Endothelial cell of umbilical vein (primary cell): ENCODE results near the gene PLEKHG4B. TPM values are rescaled to one million over a fixed set of nuclear protein-coding genes. Genes with fewer than 3 reads are reported as not detected.
"Not testable (repeated sequence)": the region's sequence is repeated elsewhere in the genome, so short reads cannot be mapped to it uniquely, and the experiment has no call there.

ENCODE experiments used
- BruUV-seq: library from RNA; stranded (reverse); fragments of 400-500 nt; replicated peaks from 2 replicates; lab custom pipeline; 2021; lab: Mats Ljungman, UMichigan
- CTCF ChIA-PET: fragments of 300-600, 350-600 bp; sonication (Branson Sonifier 250); formaldehyde crosslinking; loops from one replicate; lab custom pipeline; 2021; ENCODE audit warnings: antibody characterized with exemption, inconsistent platforms; lab: Charles Lee
- POLR2A ChIA-PET: fragments of 300-600, 350-600 bp; sonication (Branson Sonifier 250); formaldehyde crosslinking; loops from one replicate; lab custom pipeline; 2021; ENCODE audit warnings: antibody characterized with exemption, inconsistent platforms; lab: Charles Lee
- DNase-seq: peaks from one replicate; pipeline ENCODE4 v3.0.0-alpha.2; 2011; ENCODE audit warnings: low read depth, low spot score
- FAIRE-seq: peaks from 2 replicates; lab custom pipeline; 2011; peaks lifted over from hg19 to GRCh38; lab: Jason Lieb, UNC
- H2AFZ ChIP-seq: 2 replicates; pipeline ENCODE4 v1.6.0; 2012; ENCODE audit warnings: low read depth, low read length, control low read depth, inconsistent platforms
- H3K27ac ChIP-seq: 2 replicates; pipeline ENCODE4 v1.5.1; 2011; ENCODE audit warnings: low read depth, mild to moderate bottlenecking, control low read depth, low read length, moderate library complexity; ENCODE audit not compliant: insufficient read depth
- H3K27me3 ChIP-seq, 2 experiments: 2 replicates each; pipeline versions ENCODE4 v1.6.0 to v1.6.1; 2011; ENCODE audit warnings: low read length in 2 of 2, mixed read lengths in 1 of 2; ENCODE audit not compliant: control insufficient read depth in 2 of 2, insufficient read depth in 2 of 2
- H3K36me3 ChIP-seq, 2 experiments: 2 replicates in 1 of 2; 3 replicates in 1 of 2; pipeline ENCODE4 v1.5.1; 2011; ENCODE audit warnings: low read length in 2 of 2, mild to moderate bottlenecking in 1 of 2, moderate library complexity in 1 of 2; ENCODE audit not compliant: control insufficient read depth in 2 of 2, insufficient read depth in 2 of 2; ENCODE audit errors: extremely low read depth in 1 of 2
- H3K4me1 ChIP-seq: 3 replicates; pipeline ENCODE4 v1.5.1; 2011; ENCODE audit warnings: mild to moderate bottlenecking, low read length; ENCODE audit not compliant: control insufficient read depth, insufficient read depth; ENCODE audit errors: extremely low read depth
- H3K4me2 ChIP-seq: 2 replicates; pipeline ENCODE4 v1.6.1; 2011; ENCODE audit warnings: low read length, control low read depth, mixed read lengths; ENCODE audit not compliant: insufficient read depth
- H3K4me3 ChIP-seq, 3 experiments: fragments of 200-600 bp in 1 of 3; sonication (generic), shearing (Covaris generic) in 1 of 3; replicated peaks in 1 of 3; 2 replicates each; pipeline ENCODE4 v1.5.1; 2011 to 2016; ENCODE audit warnings: control low read depth in 3 of 3, low read length in 3 of 3, mild to moderate bottlenecking in 2 of 3, inconsistent platforms in 1 of 3, low read depth in 1 of 3, moderate library complexity in 1 of 3; ENCODE audit not compliant: insufficient read depth in 1 of 3
- H3K79me2 ChIP-seq: 2 replicates; pipeline ENCODE4 v1.6.0; 2012; ENCODE audit warnings: low read length, inconsistent platforms; ENCODE audit not compliant: control insufficient read depth, insufficient read depth
- H3K9ac ChIP-seq: replicated peaks from 2 replicates; pipeline ENCODE3; 2011; ENCODE audit warnings: low read length, control low read depth; ENCODE audit not compliant: insufficient read depth; ENCODE audit errors: extremely low read depth
- H3K9me1 ChIP-seq: replicated peaks from 3 replicates; pipeline ENCODE4 v1.6.0; 2011; ENCODE audit warnings: mild to moderate bottlenecking, low read length; ENCODE audit not compliant: control insufficient read depth, insufficient read depth; ENCODE audit errors: extremely low read depth
- H3K9me3 ChIP-seq: replicated peaks from 2 replicates; pipeline ENCODE4 v1.5.1; 2012; ENCODE audit warnings: low read length, inconsistent platforms; ENCODE audit not compliant: control insufficient read depth, insufficient read depth
- H4K20me1 ChIP-seq: replicated peaks from 2 replicates; pipeline ENCODE3; 2011; ENCODE audit warnings: mild to moderate bottlenecking, low read length; ENCODE audit not compliant: control insufficient read depth, insufficient read depth; ENCODE audit errors: extremely low read depth
- EZH2 ChIP-seq: IDR thresholded peaks from 2 replicates; pipeline ENCODE4 v1.6.1; 2012; ENCODE audit warnings: borderline replicate concordance, low read depth, mild to moderate bottlenecking, moderate library complexity, low read length, inconsistent platforms; ENCODE audit not compliant: severe bottlenecking
- FOS ChIP-seq: IDR thresholded peaks from 2 replicates; pipeline ENCODE4 v1.6.1; 2011; ENCODE audit warnings: mild to moderate bottlenecking, low read length, moderate library complexity, borderline replicate concordance; ENCODE audit not compliant: insufficient read depth
- JUN ChIP-seq: IDR thresholded peaks from 2 replicates; pipeline ENCODE4 v1.6.1; 2011; ENCODE audit warnings: borderline replicate concordance, low read depth; ENCODE audit not compliant: insufficient read length, insufficient read depth
- MYC ChIP-seq: IDR thresholded peaks from one replicate; pipeline ENCODE4 v1.6.1; 2011; ENCODE audit warnings: mild to moderate bottlenecking, low read depth, low read length
- POLR2A ChIP-seq: IDR thresholded peaks from 2 replicates; pipeline ENCODE4 v1.6.1; 2012; ENCODE audit warnings: low read depth, mild to moderate bottlenecking, control low read depth, low read length
- POLR2AphosphoS5 ChIP-seq: IDR thresholded peaks from 2 replicates; pipeline ENCODE4 v1.6.1; 2012; ENCODE audit warnings: low read depth, mild to moderate bottlenecking, control low read depth, low read length, moderate library complexity; ENCODE audit not compliant: insufficient read depth
- dilution Hi-C: fragments of 300-500 bp; cut with MboI; formaldehyde crosslinking; loops from one replicate; pipeline ENCODE4 v1.15.0; 2019; ENCODE audit warnings: low sequenced_read_pairs; ENCODE audit not compliant: extremely low pct_ligation_motif_present
- intact Hi-C: fragments of 100-400 bp; cut with micrococcal nuclease; formaldehyde crosslinking; loops from one replicate; pipeline ENCODE4 v1.10.0; 2022
- polyA plus RNA-seq, 4 experiments: library from polyadenylated mRNA; depleted of rRNA in 3 of 4; stranded (reverse) in 3 of 4; unstranded in 1 of 4; fragments of >200 nt; gene quantifications; 2 replicates each; pipeline versions ENCODE4 v1.2.1 to v1.2.3, GENCODE V29; 2011 to 2012; ENCODE audit warnings: missing spikeins in 1 of 4
- total RNA-seq: library from RNA; stranded (reverse); gene quantifications from 2 replicates; pipeline ENCODE4 v1.2.3, GENCODE V29; 2021
- TF ChIP-seq, protein P1 (sequence below): IDR thresholded peaks from 2 replicates; pipeline ENCODE4 v1.6.1; 2011; ENCODE audit not compliant: insufficient read depth, insufficient read length
- TF ChIP-seq, protein P2 (sequence below), 2 donors: IDR thresholded peaks; 1 replicate in 1 of 2; 2 replicates in 1 of 2; pipeline ENCODE4 v1.5.1; 2011; ENCODE audit warnings: low read length in 2 of 2, mild to moderate bottlenecking in 2 of 2, moderate library complexity in 2 of 2, control low read depth in 1 of 2, inconsistent platforms in 1 of 2, low read depth in 1 of 2; ENCODE audit not compliant: insufficient read depth in 1 of 2; ENCODE audit errors: extremely low read depth in 1 of 2

PLEKHG4B gene
- total and polyA plus RNA-seq, 2 donors (not counting 3 experiments of a cell fraction or from before 2014, with no cell fraction given), result not detected

DNA sequence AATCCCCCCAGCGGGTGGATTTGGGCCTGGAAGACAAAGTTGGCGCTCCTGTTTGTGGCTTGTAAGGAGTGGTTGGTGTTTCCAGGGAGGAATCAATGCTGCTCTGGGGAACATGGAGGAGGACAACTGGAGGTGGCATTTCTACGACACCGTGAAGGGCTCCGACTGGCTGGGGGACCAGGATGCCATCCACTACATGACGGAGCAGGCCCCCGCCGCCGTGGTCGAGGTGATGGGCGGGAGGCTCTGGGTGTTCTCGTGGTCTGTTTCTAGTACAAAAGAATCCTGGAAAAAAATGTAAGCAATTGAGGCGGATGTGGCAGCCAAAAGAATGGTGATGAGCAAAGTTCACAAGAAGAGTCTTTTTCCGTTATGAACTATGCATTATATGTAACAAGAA lies 133.4 kb downstream of the PLEKHG4B start:
- POLR2A ChIA-PET, result no interaction called here
- dilution Hi-C loops, result no loop called here

DNA sequence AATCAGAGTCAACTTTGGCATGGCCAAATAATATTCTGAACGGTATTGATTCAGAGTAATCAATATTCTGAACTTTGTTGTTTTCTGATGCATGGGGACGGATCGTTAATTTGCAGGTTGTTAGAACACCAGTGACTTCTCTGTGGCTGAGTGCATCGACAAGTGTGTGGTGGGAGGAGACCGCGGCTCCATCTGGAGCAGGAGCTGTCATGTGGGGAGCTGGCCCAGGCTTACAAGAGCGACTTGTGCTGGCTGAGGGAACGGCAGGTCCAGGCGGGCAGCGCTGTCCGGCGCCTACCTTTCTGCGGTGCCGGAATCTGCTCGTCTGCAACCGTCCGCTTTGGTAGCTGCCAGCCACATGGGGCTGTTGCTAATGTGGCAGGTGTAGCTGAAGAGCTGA lies 135.4 kb downstream of the PLEKHG4B start:
- H3K9me3 ChIP-seq, DNase-seq, H3K4me3 ChIP-seq, H3K4me2 ChIP-seq, H2AFZ ChIP-seq, H3K27ac ChIP-seq, CTCF ChIA-PET, BruUV-seq, FAIRE-seq, H3K9ac ChIP-seq, intact Hi-C loops, H4K20me1 ChIP-seq, dilution Hi-C loops, POLR2A ChIA-PET, H3K27me3 ChIP-seq, H3K9me1 ChIP-seq: not testable (repeated sequence)
- H3K79me2 ChIP-seq, result peaks cover 41% of the 10 kb centered on the region
- peaks cover 18% of the 10 kb centered on the region for H3K4me1 ChIP-seq
- peaks cover 27 to 43% of the 10 kb centered on the region in 2 experiments for H3K36me3 ChIP-seq

More for the DNA sequence above, 133.4 kb downstream of the PLEKHG4B start:
- H2AFZ ChIP-seq, result no peak overlapping the region
- H3K4me3 ChIP-seq, result no peak overlapping the region
- no peak overlapping the region for H3K27ac ChIP-seq
- no peak overlapping the region for H3K4me2 ChIP-seq
- FAIRE-seq (no peak), DNase-seq (no peak)
- H3K27me3 ChIP-seq, result no peaks in the 10 kb centered on the region
- peaks cover 35% of the 10 kb centered on the region for H3K4me1 ChIP-seq
- CTCF ChIA-PET, result interaction anchor here (1.6 kb wide), 1 partner anchor 221 kb away, joined by 4 read pairs; no protein-coding TSS in a partner anchor
- no peak for TF ChIP-seq EZH2
- TF ChIP-seq MYC, result no peak
- TF ChIP-seq POLR2AphosphoS5, result no peak
- TF ChIP-seq, protein P1, sequence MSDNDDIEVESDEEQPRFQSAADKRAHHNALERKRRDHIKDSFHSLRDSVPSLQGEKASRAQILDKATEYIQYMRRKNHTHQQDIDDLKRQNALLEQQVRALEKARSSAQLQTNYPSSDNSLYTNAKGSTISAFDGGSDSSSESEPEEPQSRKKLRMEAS, result no peak
- no peak for TF ChIP-seq FOS
- TF ChIP-seq JUN, result no peak
- TF ChIP-seq POLR2A, result no peak
- TF ChIP-seq, protein P2, sequence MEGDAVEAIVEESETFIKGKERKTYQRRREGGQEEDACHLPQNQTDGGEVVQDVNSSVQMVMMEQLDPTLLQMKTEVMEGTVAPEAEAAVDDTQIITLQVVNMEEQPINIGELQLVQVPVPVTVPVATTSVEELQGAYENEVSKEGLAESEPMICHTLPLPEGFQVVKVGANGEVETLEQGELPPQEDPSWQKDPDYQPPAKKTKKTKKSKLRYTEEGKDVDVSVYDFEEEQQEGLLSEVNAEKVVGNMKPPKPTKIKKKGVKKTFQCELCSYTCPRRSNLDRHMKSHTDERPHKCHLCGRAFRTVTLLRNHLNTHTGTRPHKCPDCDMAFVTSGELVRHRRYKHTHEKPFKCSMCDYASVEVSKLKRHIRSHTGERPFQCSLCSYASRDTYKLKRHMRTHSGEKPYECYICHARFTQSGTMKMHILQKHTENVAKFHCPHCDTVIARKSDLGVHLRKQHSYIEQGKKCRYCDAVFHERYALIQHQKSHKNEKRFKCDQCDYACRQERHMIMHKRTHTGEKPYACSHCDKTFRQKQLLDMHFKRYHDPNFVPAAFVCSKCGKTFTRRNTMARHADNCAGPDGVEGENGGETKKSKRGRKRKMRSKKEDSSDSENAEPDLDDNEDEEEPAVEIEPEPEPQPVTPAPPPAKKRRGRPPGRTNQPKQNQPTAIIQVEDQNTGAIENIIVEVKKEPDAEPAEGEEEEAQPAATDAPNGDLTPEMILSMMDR (IDR thresholded peaks at IDR 0.05; ENCODE audit: extremely low read depth in 1 of 2, insufficient read depth in 1 of 2, low read depth in 1 of 2, low read length in 2 of 2), result no peak
- H4K20me1 ChIP-seq, result peaks cover 3% of the 10 kb centered on the region
- intact Hi-C loops, result no loop called here
- no peaks in the 10 kb centered on the region for H3K9me1 ChIP-seq
- H3K79me2 ChIP-seq, result peaks cover 56% of the 10 kb centered on the region
- H3K36me3 ChIP-seq, result peaks cover 25 to 37% of the 10 kb centered on the region in 2 experiments
- no peaks in the 10 kb centered on the region for H3K9me3 ChIP-seq
- no TSS peak for BruUV-seq
- no peak overlapping the region for H3K9ac ChIP-seq
